Nephron (organoid): ENCODE measurements around the gene C2CD3.
A peak's percentile ranks its signal among the peaks of the same experiment; 100 is the strongest.
"Not testable (repeated sequence)": the region's sequence is repeated elsewhere in the genome, so short reads cannot be mapped to it uniquely, and the experiment has no call there.

Source experiments
- H3K27ac Mint-ChIP-seq, 3 experiments: 2 replicates each; pipeline ENCODE4 v1.8.0; 2020; ENCODE audit warnings: mixed read lengths in 3 of 3, mild to moderate bottlenecking in 2 of 3, moderate library complexity in 1 of 3
- H3K27me3 Mint-ChIP-seq: 2 replicates; pipeline ENCODE4 v1.8.0; 2021; ENCODE audit warnings: low read depth, mild to moderate bottlenecking, moderate library complexity, mixed read lengths
- H3K36me3 Mint-ChIP-seq: 2 replicates; pipeline ENCODE4 v1.8.0; 2020; ENCODE audit warnings: low read depth, mixed read lengths
- H3K4me1 Mint-ChIP-seq: 2 replicates; pipeline ENCODE4 v1.8.0; 2020; ENCODE audit warnings: mixed read lengths
- H3K4me3 Mint-ChIP-seq, 3 experiments: 2 replicates each; pipeline ENCODE4 v1.8.0; 2020; ENCODE audit warnings: mild to moderate bottlenecking in 3 of 3, mixed read lengths in 3 of 3, moderate library complexity in 2 of 3
- H3K9me3 Mint-ChIP-seq: 2 replicates; pipeline ENCODE4 v1.8.0; 2020; ENCODE audit warnings: mixed read lengths
- CTCF ChIP-seq, 3 experiments: fragments of 200-600 bp; sonication (generic); IDR thresholded peaks; one replicate each; pipeline ENCODE4 v1.5.0; 2021; ENCODE audit warnings: antibody characterized with exemption in 3 of 3; ENCODE audit not compliant: unreplicated experiment in 3 of 3

The C2CD3 gene

GRCh38 chr11:74072286-74072685, 98.5 kb downstream of the C2CD3 start:
- peaks cover 49% of the 10 kb centered on the region for H3K36me3 Mint-ChIP-seq
- TF ChIP-seq CTCF (IDR thresholded peaks at IDR 0.05; ENCODE audit: unreplicated experiment in 3 of 3): no peak
- H3K4me1 Mint-ChIP-seq: peaks cover 9% of the 10 kb centered on the region
- H3K27ac Mint-ChIP-seq: peak overlapping the region in 1 of 3 experiments; percentile 45
- no peaks in the 10 kb centered on the region for H3K27me3 Mint-ChIP-seq
- no peaks in the 10 kb centered on the region for H3K9me3 Mint-ChIP-seq
- H3K4me3 Mint-ChIP-seq: no peak overlapping the region

GRCh38 chr11:74070723-74071492, 99.9 kb downstream of the C2CD3 start:
- H3K27me3 Mint-ChIP-seq: no peaks in the 10 kb centered on the region
- no peaks in the 10 kb centered on the region for H3K9me3 Mint-ChIP-seq
- peaks cover 51% of the 10 kb centered on the region for H3K36me3 Mint-ChIP-seq
- TF ChIP-seq CTCF (IDR thresholded peaks at IDR 0.05; ENCODE audit: unreplicated experiment in 3 of 3): no peak
- H3K27ac Mint-ChIP-seq: no peak overlapping the region
- no peak overlapping the region for H3K4me3 Mint-ChIP-seq
- peaks cover 9% of the 10 kb centered on the region for H3K4me1 Mint-ChIP-seq

GRCh38 chr11:74069146-74070046, 101.4 kb downstream of the C2CD3 start:
- Mint-ChIP-seq H3K27me3 (no peaks in the 10 kb centered on the region), H3K36me3 (peaks cover 53% of the 10 kb centered on the region), H3K9me3 (no peaks in the 10 kb centered on the region), H3K4me1 (peaks cover 9% of the 10 kb centered on the region), H3K4me3 (no peak overlapping the region), H3K27ac (no peak overlapping the region)
- TF ChIP-seq CTCF (IDR thresholded peaks at IDR 0.05; ENCODE audit: unreplicated experiment in 3 of 3): no peak

- peaks cover 58% of the 10 kb centered on the region for H3K36me3 Mint-ChIP-seq
- H3K4me3 Mint-ChIP-seq, H3K9me3 Mint-ChIP-seq, H3K27ac Mint-ChIP-seq, H3K27me3 Mint-ChIP-seq, H3K4me1 Mint-ChIP-seq: not testable (repeated sequence)
These were observed 104.1 kb downstream of the C2CD3 start for GRCh38 chr11:74066663-74067062.

- not testable (repeated sequence) for H3K4me1 Mint-ChIP-seq, H3K27me3 Mint-ChIP-seq, H3K4me3 Mint-ChIP-seq, H3K27ac Mint-ChIP-seq
- Mint-ChIP-seq H3K9me3 (peaks cover 11% of the 10 kb centered on the region), H3K36me3 (peaks cover 61% of the 10 kb centered on the region)
These were observed 105.3 kb downstream of the C2CD3 start for GRCh38 chr11:74065534-74065933.

- Mint-ChIP-seq H3K9me3 (peaks cover 11% of the 10 kb centered on the region), H3K36me3 (peaks cover 78% of the 10 kb centered on the region)
- H3K4me3 Mint-ChIP-seq, H3K27me3 Mint-ChIP-seq, H3K4me1 Mint-ChIP-seq, H3K27ac Mint-ChIP-seq: not testable (repeated sequence)
These were observed 107.2 kb downstream of the C2CD3 start for GRCh38 chr11:74063628-74064027.

- H3K4me3 Mint-ChIP-seq, H3K4me1 Mint-ChIP-seq, H3K27ac Mint-ChIP-seq, H3K27me3 Mint-ChIP-seq: not testable (repeated sequence)
- Mint-ChIP-seq H3K36me3 (peaks cover 68% of the 10 kb centered on the region), H3K9me3 (peaks cover 11% of the 10 kb centered on the region)
These were observed 109.2 kb downstream of the C2CD3 start for GRCh38 chr11:74061599-74061998.
